Stimulated activated CD4-positive, alpha-beta T cell treated with anti-CD3 and anti-CD28 coated beads, Interleukin-1b, Interleukin-23, amount 100 ng/mL, for 24 hours (primary cell): ENCODE measurements around the gene ITPRIP.

ENCODE experiments used
- DNase-seq, 4 experiments: peaks; one replicate each; pipeline ENCODE4 v3.0.0-alpha.2; 2020; ENCODE audit warnings: low read depth in 4 of 4, low spot score in 1 of 4

ITPRIP gene, protein sequence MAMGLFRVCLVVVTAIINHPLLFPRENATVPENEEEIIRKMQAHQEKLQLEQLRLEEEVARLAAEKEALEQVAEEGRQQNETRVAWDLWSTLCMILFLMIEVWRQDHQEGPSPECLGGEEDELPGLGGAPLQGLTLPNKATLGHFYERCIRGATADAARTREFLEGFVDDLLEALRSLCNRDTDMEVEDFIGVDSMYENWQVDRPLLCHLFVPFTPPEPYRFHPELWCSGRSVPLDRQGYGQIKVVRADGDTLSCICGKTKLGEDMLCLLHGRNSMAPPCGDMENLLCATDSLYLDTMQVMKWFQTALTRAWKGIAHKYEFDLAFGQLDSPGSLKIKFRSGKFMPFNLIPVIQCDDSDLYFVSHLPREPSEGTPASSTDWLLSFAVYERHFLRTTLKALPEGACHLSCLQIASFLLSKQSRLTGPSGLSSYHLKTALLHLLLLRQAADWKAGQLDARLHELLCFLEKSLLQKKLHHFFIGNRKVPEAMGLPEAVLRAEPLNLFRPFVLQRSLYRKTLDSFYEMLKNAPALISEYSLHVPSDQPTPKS

GRCh38 chr10:104337985-104338735, at the start of gene ITPRIP:
ITPRIP (minus strand) TSS chr10:104338465; CDS start chr10:104316051, 22,414 bp downstream.
- DNase-seq = peak; percentile 41 to 59 (median 52)

- DNase-seq = no peak
Measured at GRCh38 chr10:104387130-104387888, 49.0 kb upstream of the ITPRIP start.

DNA sequence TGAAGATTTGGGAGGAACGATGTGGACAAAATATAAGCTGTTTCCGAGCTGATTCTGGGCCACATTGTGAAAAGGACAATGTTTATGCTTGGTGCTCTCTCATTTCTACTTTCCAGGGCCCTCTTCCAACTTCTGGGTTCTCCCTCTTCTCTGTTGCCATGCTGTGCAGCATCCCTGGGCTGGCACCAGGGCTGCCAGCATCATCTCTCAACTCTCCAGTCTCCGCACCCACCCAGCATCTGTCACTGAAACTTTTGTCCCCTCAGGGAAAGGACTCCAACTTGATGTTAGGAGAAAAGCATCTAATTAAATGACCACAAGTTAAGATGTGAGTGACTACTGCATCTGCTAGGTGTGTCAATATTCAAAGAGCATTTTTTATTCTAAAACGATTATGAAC, 42.1 kb upstream of the ITPRIP start:
- no peak for DNase-seq

- no peak for DNase-seq
Measured at GRCh38 chr10:104376784-104377300, 38.6 kb upstream of the ITPRIP start.

GRCh38 chr10:104374591-104374990, 36.3 kb upstream of the ITPRIP start:
- DNase-seq = no peak

GRCh38 chr10:104371753-104372152, 33.5 kb upstream of the ITPRIP start:
- no peak for DNase-seq

DNA sequence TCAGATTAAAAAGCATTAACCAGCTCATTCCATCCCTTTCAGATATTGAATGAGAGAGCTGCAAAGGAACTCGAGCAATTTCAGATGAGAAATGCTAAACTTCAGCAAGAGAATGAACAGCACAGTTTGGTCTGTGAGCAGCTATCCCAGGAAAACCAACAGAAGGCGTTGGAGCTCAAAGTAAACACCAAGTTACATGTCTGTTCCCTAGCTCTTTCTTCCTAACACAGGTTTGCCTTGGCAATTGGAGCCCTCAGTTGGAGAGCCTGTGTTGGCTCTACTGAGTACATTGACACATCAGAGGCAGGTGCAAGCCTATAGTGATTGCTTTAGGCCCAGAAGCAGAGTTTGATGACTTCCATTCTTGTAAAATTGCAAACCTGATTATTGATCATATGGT, 30.1 kb upstream of the ITPRIP start:
- DNase-seq = no peak

GRCh38 chr10:104367904-104368303, 29.6 kb upstream of the ITPRIP start:
- DNase-seq = no peak

DNA sequence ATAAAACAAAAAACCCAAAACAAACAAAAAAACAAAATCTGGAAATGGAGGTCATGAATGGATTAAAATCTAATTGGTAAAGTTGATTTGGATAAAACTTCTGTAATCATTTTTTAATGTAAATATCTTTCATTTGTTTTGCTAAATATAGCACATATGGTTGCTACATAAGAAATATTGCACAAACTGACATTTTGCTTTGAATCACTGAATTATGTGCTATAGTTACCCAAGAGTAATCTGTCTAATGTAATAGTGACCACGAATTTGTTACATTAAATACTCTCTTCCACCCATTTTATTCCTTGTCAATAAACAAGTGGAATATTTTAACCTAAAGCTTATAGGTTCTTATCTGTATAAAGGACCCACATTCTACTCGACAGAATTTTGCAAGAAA, 21.5 kb upstream of the ITPRIP start:
- no peak for DNase-seq

DNA sequence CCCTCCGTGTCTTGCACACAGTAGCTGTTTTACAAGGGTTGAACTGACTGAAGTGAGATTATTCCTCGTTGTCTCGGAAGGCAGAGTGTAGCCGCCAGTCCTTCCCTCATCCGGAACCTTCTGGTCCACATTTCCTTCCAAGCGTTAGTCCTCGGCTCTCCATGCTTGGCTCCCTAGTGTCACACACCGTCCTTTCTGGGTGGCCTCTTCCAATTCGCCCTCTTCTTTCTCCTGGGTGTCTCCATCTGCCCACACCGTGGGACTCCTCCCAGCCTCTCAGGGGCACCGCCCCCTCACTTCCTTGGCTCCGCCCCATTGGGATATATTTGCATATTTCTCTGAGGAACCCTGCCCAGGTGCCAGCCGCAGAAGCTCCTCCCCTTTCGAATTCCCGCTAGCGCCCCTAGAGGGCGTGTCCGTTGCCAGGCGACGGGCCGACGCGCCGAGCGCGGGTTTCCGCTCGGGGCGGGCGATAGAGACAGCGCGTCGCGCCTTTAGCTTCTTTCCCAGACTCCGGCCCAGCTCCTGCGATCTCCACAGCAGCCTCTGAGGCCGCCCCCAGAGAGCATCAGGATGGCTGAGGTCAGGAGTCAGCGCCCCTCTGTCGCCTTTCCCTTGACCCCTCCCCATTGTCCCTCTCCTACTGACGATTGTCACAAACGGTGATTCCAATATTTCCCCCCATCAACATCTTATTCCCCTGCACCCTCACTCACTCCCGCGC, 15.2 kb upstream of the ITPRIP start, which contains the start of gene CFAP58:
CFAP58 (plus strand) TSS at position 509 of the 724 bp plus-strand sequence; CDS start at position 574, 65 bp downstream.
- peak; percentile 68 to 84 (median 78) for DNase-seq

- DNase-seq = no peak
Measured at GRCh38 chr10:104351919-104352318, 13.7 kb upstream of the ITPRIP start.

GRCh38 chr10:104351061-104351702, 12.9 kb upstream of the ITPRIP start:
- DNase-seq = no peak

DNA sequence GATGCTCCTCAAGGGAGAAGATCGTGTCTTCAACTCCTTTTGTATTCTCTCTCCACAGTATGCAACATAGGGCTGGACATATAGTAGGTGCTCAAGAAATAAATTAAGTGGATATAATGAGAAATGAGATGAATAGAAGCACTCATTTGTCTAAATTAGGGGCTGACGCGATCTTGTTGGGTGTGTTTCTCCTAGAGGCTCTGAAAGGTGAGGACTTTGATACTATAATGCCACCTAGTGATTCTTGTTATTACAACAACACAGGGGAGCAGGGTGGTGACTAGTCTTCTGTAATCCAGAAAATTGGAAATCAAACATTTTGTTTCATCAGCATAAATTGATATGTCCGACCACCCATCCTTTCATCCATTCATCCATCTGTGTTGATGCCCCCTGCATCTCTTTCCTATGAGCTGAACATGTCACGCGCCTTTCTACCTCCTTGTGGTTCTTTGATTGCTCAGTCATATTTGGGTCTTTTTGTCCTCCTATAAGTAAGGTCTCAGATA, 11.9 kb upstream of the ITPRIP start:
- no peak for DNase-seq

- no peak for DNase-seq
Measured at GRCh38 chr10:104349623-104350126, 11.4 kb upstream of the ITPRIP start.

DNA sequence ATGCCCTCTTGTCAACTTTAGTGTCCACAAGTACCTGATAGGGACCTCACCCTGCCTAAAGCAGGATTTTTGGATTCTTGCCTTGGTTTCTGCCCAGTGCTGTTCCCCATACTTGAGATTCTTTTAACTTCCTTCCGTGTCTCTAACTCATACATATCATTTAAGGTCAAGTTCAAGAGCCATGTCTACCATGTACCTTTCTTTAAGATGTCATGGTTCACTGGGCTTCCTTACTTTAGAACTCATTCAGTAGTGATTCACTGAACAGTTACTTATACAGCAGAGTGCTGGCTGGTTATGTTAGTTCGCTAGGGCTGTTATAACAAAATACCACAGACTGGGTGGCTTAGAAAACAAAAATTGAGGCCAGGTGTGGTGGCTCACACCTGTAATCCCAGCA, 10.3 kb upstream of the ITPRIP start:
- DNase-seq = no peak

DNA sequence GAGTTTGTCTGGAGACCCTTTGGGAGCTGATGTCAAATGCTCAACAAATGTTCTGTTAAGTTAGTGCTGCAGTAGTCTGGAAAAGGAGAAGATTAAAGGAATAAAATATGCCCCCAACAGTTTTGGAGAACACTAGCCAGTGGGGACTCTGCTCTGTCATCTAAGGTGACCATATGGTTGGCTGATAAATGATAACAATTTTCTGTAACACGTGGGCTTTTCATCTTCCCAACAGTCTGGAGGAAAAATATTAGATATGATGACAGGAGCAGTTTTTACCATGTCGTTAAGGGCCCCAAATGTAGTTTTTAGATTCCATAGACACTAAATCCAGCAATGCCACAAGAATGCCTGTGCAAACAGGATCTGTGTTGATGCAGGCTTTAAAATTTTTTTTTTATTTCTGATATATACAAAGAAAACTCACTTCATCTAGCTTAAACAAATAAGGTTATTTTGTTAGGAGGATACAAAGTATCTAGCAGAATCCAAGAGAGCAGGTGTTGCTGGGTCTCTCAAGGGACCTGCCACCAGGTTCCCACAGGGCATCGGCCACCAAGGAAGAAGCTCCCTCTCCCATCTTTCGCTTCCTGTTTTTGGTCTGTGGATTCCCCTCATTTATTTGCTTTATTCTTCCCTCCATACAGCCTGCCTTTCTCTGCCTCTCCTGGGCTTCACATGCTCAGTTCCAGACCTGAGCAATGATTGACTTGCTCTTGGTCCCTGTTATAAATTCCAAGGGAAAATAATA, 9.2 kb upstream of the ITPRIP start:
- DNase-seq = no peak

DNA sequence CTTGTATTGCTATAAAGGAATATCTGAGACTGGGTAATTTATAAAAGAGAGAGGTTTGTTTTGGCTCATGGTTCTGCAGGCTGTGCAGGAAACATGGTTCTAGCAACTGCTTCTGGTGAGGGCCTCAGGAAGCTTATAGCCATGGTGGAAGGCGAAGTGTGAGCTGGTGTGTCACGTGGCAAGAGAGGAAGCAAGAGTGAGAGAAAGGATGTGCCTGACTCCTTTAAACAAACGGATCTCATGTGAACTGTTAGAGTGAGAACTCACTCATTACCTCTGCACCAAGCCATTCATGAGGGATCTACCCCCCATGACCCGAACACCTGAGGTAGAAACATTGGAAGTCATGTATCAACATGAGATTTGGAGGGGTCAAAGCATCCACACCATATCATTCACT, 7.7 kb upstream of the ITPRIP start:
- DNase-seq = no peak

- no peak for DNase-seq
Measured at GRCh38 chr10:104345515-104345914, 7.2 kb upstream of the ITPRIP start.

DNA sequence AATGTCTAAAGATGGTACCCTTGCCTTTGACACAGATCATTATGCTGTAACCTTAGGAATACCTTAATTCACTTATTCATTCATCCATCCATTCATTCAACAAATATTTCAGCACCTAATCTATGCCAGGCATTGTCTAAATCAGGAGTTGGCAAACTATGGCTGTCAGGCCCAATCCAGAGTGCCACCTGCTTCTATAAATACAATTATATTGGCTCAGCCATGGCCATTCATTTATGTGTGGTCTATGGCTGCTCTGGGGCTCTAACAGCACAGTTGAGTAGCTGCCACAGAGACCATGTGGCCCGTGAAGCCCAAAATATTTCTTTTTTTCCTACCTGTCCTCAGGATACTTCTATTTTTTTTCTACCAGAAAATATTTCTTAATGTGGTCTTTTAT, 6.0 kb upstream of the ITPRIP start:
- no peak for DNase-seq
